DMS53 treated with DMSO at 0.1 percent for 48 hours (cell line): ENCODE data around the gene PTPRT.

Source experiments
- DNase-seq: peaks from one replicate; lab custom pipeline; 2025; ENCODE audit not compliant: unreplicated experiment; lab: John Stamatoyannopoulos, UW

PTPRT gene

GRCh38 chr20:42646250-42646649 lies 543.5 kb downstream of the PTPRT start:
- DNase-seq: no peak

DNA sequence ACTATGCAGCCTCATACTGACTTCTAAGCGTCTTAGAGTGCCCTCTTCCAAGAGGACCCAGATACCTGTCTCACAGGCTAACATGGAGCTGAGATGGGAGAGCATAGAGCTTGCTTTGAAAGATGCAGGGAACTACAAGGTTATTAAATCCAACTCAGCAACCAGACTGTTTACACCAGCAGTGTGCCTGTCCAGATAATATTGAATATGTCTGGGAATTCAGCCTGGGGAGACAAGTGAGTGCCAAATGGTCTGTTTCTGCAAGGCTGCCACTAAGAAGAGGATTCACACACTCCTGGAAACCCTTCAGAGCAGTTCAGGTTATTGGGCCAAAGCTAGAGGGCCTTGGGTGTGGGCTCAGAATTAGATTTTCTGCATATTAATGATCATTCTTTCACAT lies 547.8 kb downstream of the PTPRT start:
- no peak for DNase-seq

- no peak for DNase-seq
These were observed 550.6 kb downstream of the PTPRT start for GRCh38 chr20:42639140-42639539.

- no peak for DNase-seq
These were observed 553.9 kb downstream of the PTPRT start for GRCh38 chr20:42635699-42636411.

DNA sequence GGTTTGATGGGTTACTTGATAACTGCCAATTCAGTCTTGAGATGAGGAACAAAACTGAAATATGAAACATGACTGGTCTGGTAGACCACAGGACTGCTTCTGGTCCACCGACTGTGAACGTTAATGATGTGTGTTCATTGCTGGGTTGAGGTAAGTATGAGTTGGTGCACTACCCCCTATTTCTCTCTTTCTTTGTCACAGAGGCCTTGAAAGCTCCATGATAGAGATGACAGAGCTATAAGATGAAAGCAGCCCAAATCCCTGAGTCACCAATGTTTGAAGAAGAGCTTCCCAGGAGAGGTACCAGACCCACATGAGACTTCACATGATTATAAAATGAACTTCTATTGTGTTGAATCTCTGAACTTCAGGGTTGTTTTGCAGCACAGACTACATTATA lies 555.5 kb downstream of the PTPRT start:
- DNase-seq: no peak

DNA sequence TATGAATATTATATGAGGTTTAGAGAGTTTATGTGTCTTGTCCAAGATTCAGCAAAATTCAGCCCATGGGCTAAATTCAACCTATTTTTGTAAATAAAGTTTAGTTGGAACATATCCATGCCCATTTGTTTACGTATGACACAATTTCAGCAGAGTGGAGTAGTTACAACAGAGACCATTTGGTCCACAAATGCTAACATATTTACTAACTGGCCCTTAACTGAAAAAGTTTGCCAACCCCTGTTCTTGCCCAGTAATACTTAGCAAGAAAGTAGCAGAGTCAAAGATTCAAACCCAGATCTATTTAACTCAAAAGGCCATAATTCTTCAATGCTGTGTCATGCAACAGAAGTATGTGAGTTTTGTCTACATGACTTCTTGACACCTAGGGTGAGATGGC lies 561.0 kb downstream of the PTPRT start:
- no peak for DNase-seq

DNA sequence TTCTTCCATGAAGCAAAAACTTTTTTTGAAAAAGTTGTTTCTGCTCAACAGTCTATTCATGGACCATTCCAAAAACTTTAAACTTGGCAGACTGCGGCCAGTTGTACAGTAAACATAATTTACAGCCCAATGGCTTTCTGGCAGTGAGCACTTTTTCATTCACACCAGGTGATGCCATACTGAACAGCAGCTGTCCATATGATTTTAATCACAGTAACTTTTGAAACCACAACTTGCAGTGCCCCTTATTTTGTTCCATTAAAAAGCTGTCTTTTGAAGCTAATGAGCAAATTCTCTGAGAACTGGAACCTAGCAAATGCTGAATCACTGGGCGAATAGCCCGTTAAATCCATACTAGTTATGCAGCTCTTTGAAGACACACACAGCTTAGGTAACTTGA lies 576.6 kb downstream of the PTPRT start:
- DNase-seq: no peak

- no peak for DNase-seq
These were observed 577.5 kb downstream of the PTPRT start for GRCh38 chr20:42611889-42612837.

DNA sequence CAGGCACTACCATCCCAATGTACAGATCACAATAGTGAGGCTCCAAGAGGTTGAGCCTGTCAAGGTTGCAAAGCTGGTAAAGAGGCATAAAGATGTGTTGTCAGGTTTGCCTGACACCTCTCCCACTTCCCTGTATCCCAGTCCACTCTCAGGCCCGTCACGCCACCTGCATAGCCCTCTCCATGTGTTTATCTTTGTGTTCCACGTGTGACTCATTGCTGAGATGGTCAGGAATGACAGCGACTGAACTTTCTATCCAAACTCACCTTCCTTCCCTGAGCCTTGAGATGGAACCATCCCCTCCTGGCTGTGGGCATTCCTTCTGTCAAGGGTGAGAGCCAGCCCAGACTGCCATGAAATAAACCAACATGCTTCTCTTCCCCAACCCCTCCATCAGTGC lies 578.3 kb downstream of the PTPRT start:
- no peak for DNase-seq

GRCh38 chr20:42610070-42610469 lies 579.6 kb downstream of the PTPRT start:
- no peak for DNase-seq

DNA sequence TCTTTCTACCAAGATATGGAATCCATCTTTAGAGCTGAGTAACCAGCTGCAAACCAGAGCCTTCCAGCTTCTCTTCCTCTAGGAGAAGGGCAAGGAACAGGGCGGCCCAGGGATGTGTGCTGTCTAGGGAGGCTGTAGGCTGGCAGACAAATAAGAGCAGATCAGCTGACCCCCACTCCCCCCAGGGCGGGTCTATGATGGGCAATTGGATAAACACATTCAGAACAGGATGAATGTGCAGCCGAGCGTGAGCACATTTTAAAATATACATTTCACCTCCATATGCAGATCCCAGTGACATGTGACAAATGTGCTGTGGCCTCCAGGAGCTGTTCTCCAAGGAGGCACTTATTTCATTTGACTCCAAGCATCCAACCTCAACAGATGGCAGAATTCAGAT lies 580.1 kb downstream of the PTPRT start:
- no peak for DNase-seq

DNA sequence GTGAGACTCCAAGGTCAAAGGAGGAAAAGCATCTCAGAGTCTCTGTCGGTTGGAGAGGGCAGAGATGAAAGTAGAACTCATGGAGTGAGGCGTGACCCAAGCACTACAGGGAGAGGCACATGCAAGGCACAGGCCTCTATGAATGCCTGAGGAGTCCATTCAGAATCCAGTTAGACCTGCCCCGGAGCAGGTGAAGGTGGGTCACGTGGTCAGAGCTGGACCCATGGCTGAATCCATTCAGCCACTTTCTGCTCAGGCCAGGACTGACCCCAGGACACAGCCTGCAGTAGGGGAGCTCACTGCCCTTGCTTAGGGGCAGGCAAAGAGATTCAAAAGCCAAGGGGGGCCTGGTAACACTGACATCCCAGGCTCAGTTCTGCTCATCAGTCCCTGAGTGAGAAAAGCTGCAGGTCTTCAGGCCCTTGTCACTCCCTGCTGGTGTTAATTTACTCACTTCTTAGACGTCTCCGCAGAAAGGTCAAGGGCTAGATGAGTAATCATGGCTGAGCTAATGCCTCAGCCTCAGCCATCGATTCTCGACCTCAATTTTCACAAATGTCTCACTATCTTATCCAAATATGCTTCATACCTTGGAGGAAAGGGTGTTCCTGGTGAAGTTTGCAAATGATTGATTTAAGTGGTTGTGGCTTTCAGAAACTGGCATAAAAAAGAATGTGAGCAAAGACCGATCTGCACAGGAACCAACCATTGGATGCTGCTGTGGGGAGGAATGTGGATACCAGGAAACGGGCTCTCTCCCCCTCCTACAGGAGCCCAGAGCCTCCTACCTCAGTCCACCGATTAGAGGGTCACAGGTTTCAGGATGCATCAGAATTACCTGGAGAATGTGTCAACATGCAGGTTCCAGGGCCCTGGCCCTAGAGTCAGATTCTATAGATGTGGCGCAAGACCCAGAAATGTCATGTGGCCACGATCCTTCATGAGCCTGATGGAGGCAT lies 584.4 kb downstream of the PTPRT start:
- DNase-seq: no peak

GRCh38 chr20:42603655-42604054 lies 586.1 kb downstream of the PTPRT start:
- DNase-seq: no peak

DNA sequence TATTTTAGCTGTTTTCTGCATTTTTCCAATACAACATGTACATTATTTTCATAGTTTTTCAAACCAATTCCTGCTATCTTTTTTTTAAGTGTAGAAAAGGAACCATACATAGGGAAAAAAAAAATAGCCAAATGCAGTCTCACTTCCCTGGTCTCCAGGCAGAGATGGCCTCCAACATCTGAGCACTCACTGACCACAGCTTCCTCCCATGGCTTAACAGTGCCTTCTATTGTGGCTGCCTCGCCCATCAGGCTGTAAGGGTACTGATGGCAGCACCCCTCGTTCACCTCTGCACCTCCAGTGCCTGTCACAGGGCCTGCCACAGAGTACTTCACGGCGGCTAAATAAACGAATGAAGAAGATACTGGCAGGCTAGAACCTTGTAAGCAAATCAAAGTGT lies 591.1 kb downstream of the PTPRT start:
- no peak for DNase-seq

DNA sequence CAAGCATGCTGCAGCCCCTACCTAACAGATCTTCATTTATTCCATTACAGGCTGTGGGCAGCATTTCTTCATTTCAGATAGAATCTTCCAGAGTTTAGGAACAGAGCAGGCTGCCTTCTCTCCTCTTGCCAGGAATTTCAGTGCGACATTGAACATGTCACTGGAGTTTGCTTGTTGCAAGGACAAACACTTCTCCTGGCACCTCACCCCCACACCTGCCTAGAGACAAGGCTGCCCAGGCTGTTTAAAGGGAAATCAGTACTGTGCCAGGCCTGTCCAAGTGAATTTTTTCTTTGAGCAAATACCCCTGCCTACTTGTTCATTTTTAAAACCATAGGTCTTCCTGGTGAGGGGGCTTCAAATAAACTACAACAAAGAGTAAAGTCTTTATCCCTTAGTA lies 594.1 kb downstream of the PTPRT start:
- DNase-seq: no peak

GRCh38 chr20:42594659-42595058 lies 595.0 kb downstream of the PTPRT start:
- no peak for DNase-seq

DNA sequence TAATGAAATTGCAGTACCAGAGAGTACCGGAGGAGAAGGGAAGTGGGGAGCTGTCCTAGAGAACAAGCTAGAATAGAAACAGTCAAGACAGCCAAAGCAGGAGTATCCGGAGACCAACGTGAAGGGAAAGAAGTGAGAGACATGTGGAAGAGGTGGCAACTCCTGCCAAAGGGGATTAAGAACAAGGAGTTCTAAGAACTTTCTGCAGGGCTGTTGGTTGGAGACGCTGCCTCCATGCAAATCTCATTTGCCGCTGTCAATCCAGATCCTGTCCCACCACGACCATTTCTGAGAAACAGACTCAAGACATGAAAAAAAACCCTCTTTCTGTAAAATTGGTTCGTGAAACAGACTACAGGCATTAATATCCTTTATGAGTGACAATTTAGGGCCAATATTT lies 595.7 kb downstream of the PTPRT start:
- no peak for DNase-seq

GRCh38 chr20:42589976-42590639 lies 599.6 kb downstream of the PTPRT start:
- DNase-seq: no peak

GRCh38 chr20:42588847-42589246 lies 600.9 kb downstream of the PTPRT start:
- no peak for DNase-seq

DNA sequence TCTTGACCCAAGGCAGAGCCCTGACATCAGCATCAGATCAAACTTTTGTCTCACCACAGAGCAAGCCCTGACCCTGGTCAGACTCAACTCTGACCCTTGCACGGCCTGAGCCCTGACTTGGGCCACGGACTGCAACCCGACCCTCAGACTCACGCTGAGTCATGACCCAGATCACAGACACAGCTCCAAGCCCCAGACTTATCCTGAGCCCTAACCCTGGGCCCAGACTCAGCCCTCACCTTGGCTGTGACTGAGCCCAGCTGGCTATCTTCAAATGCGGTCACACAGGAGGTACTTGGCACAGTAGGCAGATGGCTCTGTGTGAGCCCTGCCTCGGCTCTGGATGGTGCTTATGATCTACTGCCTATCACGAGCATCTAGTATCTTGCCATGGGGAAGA lies 602.3 kb downstream of the PTPRT start:
- no peak for DNase-seq

GRCh38 chr20:42581311-42581710 lies 608.4 kb downstream of the PTPRT start:
- DNase-seq: no peak
